Panc1 (cell line): Measurements from ENCODE around the gene UBXN1. TPM values are rescaled to one million over a fixed set of nuclear protein-coding genes. Genes with fewer than 3 reads are reported as not detected.

Experiments used
- ATAC-seq: fragments of 200-7000 bp; cut with Tn5 transposase; 2 replicates; pipeline ENCODE4 v1.9.1; 2020; ENCODE audit warnings: mild to moderate bottlenecking, moderate library complexity
- BruUV-seq: library from RNA; stranded (reverse); fragments of 400-500 nt; replicated peaks from 2 replicates; lab custom pipeline; 2021; lab: Mats Ljungman, UMichigan
- CTCF ChIA-PET: fragments of 300-600 bp; sonication (Branson Sonifier 250); formaldehyde crosslinking; loops from one replicate; lab custom pipeline; 2022; ENCODE audit warnings: antibody characterized with exemption; lab: Charles Lee
- POLR2A ChIA-PET: fragments of 300-600 bp; sonication (Branson Sonifier 250); formaldehyde crosslinking; loops from one replicate; lab custom pipeline; 2022; ENCODE audit warnings: antibody characterized with exemption; lab: Charles Lee
- DNase-seq: peaks from one replicate; pipeline ENCODE4 v3.0.0-alpha.2; 2010; ENCODE audit warnings: low read depth, low spot score
- H3K27ac ChIP-seq: 2 replicates; pipeline ENCODE4 v1.5.1; 2011; ENCODE audit warnings: mild to moderate bottlenecking, low read length, inconsistent platforms
- H3K27me3 ChIP-seq: fragments of 200-500 bp; sonication (Bioruptor generic); 2 replicates; pipeline ENCODE4 v1.6.0; 2014; ENCODE audit warnings: low read length, inconsistent platforms; ENCODE audit not compliant: control insufficient read depth, insufficient read depth
- H3K36me3 ChIP-seq: fragments of 200-500 bp; sonication (Bioruptor generic); 2 replicates; pipeline ENCODE4 v1.5.1; 2014; ENCODE audit warnings: inconsistent platforms, mild to moderate bottlenecking, low read length, moderate library complexity; ENCODE audit not compliant: control insufficient read depth, insufficient read depth
- H3K4me1 ChIP-seq: 2 replicates; pipeline ENCODE4 v1.5.1; 2011; ENCODE audit warnings: inconsistent platforms, mild to moderate bottlenecking, low read length, moderate library complexity; ENCODE audit not compliant: control insufficient read depth, insufficient read depth
- H3K4me3 ChIP-seq, 2 experiments: 2 replicates each; pipeline ENCODE4 v1.5.1; 2011 to 2012; ENCODE audit warnings: low read depth in 2 of 2, low read length in 2 of 2, mild to moderate bottlenecking in 2 of 2, inconsistent platforms in 1 of 2, moderate library complexity in 1 of 2
- H3K9me3 ChIP-seq: fragments of 200-500 bp; sonication (Bioruptor generic); 2 replicates; pipeline ENCODE4 v1.5.1; 2014; ENCODE audit warnings: low read depth, mild to moderate bottlenecking, inconsistent platforms, low read length, moderate library complexity; ENCODE audit not compliant: control insufficient read depth, insufficient read depth
- CTCF ChIP-seq: fragments of 450-650 bp; IDR thresholded peaks from 2 replicates; pipeline ENCODE4 v1.5.1; 2017; ENCODE audit warnings: mild to moderate bottlenecking
- POLR2AphosphoS5 ChIP-seq: IDR thresholded peaks from 2 replicates; pipeline ENCODE4 v1.6.1; 2012; ENCODE audit warnings: mild to moderate bottlenecking, low read depth, low read length, moderate library complexity
- REST ChIP-seq, 2 experiments: IDR thresholded peaks; 2 replicates each; pipeline ENCODE4 v1.6.1; 2011 to 2012; ENCODE audit warnings: low read depth in 2 of 2, control low read depth in 1 of 2, low read length in 1 of 2, mild to moderate bottlenecking in 1 of 2, moderate library complexity in 1 of 2; ENCODE audit not compliant: insufficient read depth in 1 of 2
- SIN3A ChIP-seq: IDR thresholded peaks from 2 replicates; pipeline ENCODE4 v1.6.1; 2012; ENCODE audit warnings: low read depth, mild to moderate bottlenecking, low read length, moderate library complexity, borderline replicate concordance; ENCODE audit not compliant: insufficient read depth
- TCF7L2 ChIP-seq: IDR thresholded peaks from 2 replicates; pipeline ENCODE4 v1.6.1; 2011; ENCODE audit warnings: mild to moderate bottlenecking, low read depth, low read length, inconsistent platforms
- in situ Hi-C: cut with HindIII; loops from 2 replicates; pipeline ENCODE4 v1.10.0; 2016; ENCODE audit warnings: low sequenced_read_pairs, low pct_unique_long_range_greater_than_20kb
- intact Hi-C: fragments of 100-400 bp; cut with micrococcal nuclease; formaldehyde crosslinking; loops from one replicate; pipeline ENCODE4 v1.10.0; 2022; ENCODE audit not compliant: unreplicated experiment
- total RNA-seq: library from RNA; stranded (reverse); gene quantifications from one replicate; pipeline ENCODE4 v1.2.1, GENCODE V29; 2021; ENCODE audit not compliant: unreplicated experiment

Gene UBXN1
- total RNA-seq, 1 experiment from 2014 or later, result 105 TPM

GRCh38 chr11:62709247-62710000, 30.6 kb upstream of the UBXN1 start:
- TF ChIP-seq TCF7L2 (peak; percentile 56), POLR2AphosphoS5 (peak; percentile 76), REST (IDR thresholded peaks at IDR 0.05; ENCODE audit: insufficient read depth in 1 of 2, low read depth in 2 of 2, low read length in 1 of 2) (no peak)
- no peak for DNase-seq
- Histone ChIP-seq H3K9me3 (no peaks in the 10 kb centered on the region), H3K36me3 (peaks cover 8% of the 10 kb centered on the region), H3K27ac (peak overlapping the region; percentile 83), H3K4me3 (peak overlapping the region; percentile 39 to 56), H3K4me1 (peaks cover 27% of the 10 kb centered on the region), H3K27me3 (no peaks in the 10 kb centered on the region)
- in situ Hi-C loops (no loop called here), intact Hi-C loops (no loop called here)
- ChIA-PET CTCF (no interaction called here), POLR2A (no interaction called here)
- BruUV-seq, result no TSS peak
- peak; percentile 53 for ATAC-seq

- DNase-seq (no peak), ATAC-seq (no peak)
- no peaks in the 10 kb centered on the region for H3K9me3 ChIP-seq
- peaks cover 8% of the 10 kb centered on the region for H3K36me3 ChIP-seq
- no peak for TF ChIP-seq CTCF
- no peak for TF ChIP-seq SIN3A
- TF ChIP-seq TCF7L2, result no peak
- no peak for TF ChIP-seq REST (IDR thresholded peaks at IDR 0.05; ENCODE audit: insufficient read depth in 1 of 2, low read depth in 2 of 2, low read length in 1 of 2)
- TF ChIP-seq POLR2AphosphoS5, result no peak
- H3K27me3 ChIP-seq, result no peaks in the 10 kb centered on the region
- intact Hi-C loops, result no loop called here
- peaks cover 27% of the 10 kb centered on the region for H3K4me1 ChIP-seq
- peak overlapping the region; percentile 83 for H3K27ac ChIP-seq
- BruUV-seq, result no TSS peak
- POLR2A ChIA-PET, result no interaction called here
- CTCF ChIA-PET, result no interaction called here
- H3K4me3 ChIP-seq, result peak overlapping the region; percentile 39 to 56
- in situ Hi-C loops, result no loop called here
Observed at GRCh38 chr11:62708793-62709192, 29.9 kb upstream of the UBXN1 start.
